ENCODE data around the gene CFAP410.

CFAP410 gene

GRCh38 chr21:44334329-44335030 is 4.7 kb downstream of the CFAP410 start:
- Histone ChIP-seq H3K27ac (no peak overlapping the region), H3K4me3 (no peak overlapping the region)

- H3K27ac ChIP-seq: no peak overlapping the region
- H3K4me3 ChIP-seq: no peak overlapping the region
These were observed 5.5 kb downstream of the CFAP410 start for GRCh38 chr21:44333509-44334328.

GRCh38 chr21:44332965-44333364 is 6.2 kb downstream of the CFAP410 start:
- no peak overlapping the region for H3K4me3 ChIP-seq
- no peak overlapping the region for H3K27ac ChIP-seq

DNA sequence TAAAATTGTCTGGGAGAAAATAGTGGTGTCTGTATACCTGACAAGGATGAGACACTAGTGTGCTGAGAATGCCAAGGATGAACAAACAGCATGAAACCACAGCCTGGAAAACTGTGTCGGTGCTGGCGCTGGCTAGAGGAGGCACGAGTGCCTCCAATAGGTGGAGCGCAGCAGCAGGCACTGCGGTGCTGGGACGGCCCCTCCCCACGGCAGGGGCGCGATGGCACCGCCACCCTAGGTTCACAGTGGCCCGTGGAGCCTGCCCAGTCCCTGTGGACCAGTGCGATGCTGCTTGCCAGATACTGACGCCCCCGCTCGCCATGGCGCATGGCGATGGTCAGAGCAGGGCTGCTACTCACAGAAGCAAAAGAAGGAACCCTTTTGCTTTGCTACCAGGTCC is 6.8 kb downstream of the CFAP410 start:
- no peak overlapping the region for H3K27ac ChIP-seq
- H3K4me3 ChIP-seq: no peak overlapping the region

DNA sequence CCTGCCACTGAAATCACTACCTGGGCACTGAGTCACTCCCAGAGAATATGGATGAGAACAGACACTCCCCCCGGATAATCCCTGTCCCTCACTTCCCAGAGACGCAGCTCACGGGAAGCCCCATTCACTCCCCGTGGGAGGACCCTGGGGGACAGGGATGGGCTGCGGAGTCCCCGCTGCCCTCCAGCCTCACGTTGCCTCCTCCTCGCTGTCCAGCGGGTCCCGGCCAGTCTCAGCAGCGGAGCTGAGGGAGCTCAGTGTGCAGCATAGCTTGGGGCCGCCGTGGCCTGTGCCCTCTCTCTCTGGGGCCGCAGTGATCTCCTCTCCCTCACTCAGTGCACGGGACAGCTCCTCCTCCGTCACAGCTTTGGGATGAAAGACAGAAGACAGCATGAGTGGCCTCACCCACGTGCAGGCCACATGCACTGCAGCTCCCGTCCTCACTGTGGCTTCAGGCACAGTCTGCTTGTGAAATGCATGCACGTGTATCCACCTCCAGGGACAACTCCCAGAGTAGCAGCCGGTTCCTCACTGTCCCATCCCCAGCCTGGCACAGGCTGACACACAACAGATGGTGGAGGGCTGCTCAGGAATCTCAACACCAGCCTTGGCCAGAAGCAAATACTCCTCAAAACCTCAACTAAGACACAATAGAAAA is 7.4 kb downstream of the CFAP410 start:
- no peak overlapping the region for H3K4me3 ChIP-seq
- no peak overlapping the region for H3K27ac ChIP-seq

GRCh38 chr21:44331209-44331608 is 8.0 kb downstream of the CFAP410 start:
- no peak overlapping the region for H3K27ac ChIP-seq
- H3K4me3 ChIP-seq: no peak overlapping the region

- no peak overlapping the region for H3K4me3 ChIP-seq
- no peak overlapping the region for H3K27ac ChIP-seq
These were observed 8.5 kb downstream of the CFAP410 start for GRCh38 chr21:44330698-44331097.

GRCh38 chr21:44329971-44330681 is 9.1 kb downstream of the CFAP410 start:
- H3K27ac ChIP-seq: no peak overlapping the region
- H3K4me3 ChIP-seq: no peak overlapping the region

- Histone ChIP-seq H3K27ac (no peak overlapping the region), H3K4me3 (no peak overlapping the region)
These were observed 9.9 kb downstream of the CFAP410 start for GRCh38 chr21:44329086-44329889.

DNA sequence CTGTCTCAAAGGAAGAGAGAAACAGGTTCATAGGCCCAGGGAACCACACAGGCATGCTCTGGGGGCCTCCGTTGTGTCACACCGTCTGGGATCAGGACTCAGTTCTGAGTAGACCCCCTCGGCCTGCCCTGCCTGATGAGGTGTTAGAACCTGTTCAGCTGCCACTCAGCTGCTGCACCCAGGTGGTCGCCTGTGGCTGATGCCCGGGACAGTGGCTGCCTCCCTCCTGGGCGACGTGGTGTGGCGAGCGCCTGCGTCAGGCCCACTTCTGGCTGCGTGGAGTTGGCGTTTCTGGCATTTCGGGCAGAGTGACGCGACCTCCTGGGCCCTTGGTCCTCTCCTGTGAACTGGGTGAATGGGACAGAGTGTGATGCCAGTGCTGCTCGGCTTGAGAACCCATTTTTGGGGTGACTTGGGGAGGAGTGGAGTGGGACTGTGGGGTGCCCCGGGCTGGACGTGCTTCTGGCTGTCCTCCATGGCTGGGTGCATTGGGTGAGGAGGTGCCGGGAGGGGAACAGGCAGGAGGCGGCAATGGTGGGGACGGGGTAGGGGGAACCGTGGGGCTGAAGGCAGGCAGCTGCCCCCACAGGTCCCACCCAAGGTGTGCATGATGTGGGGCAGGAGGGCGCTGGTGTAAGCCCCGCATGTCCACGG is 10.8 kb downstream of the CFAP410 start:
- Histone ChIP-seq H3K27ac (no peak overlapping the region), H3K4me3 (no peak overlapping the region)

- Histone ChIP-seq H3K27ac (no peak overlapping the region), H3K4me3 (no peak overlapping the region)
These were observed 11.6 kb downstream of the CFAP410 start for GRCh38 chr21:44327603-44327974.

DNA sequence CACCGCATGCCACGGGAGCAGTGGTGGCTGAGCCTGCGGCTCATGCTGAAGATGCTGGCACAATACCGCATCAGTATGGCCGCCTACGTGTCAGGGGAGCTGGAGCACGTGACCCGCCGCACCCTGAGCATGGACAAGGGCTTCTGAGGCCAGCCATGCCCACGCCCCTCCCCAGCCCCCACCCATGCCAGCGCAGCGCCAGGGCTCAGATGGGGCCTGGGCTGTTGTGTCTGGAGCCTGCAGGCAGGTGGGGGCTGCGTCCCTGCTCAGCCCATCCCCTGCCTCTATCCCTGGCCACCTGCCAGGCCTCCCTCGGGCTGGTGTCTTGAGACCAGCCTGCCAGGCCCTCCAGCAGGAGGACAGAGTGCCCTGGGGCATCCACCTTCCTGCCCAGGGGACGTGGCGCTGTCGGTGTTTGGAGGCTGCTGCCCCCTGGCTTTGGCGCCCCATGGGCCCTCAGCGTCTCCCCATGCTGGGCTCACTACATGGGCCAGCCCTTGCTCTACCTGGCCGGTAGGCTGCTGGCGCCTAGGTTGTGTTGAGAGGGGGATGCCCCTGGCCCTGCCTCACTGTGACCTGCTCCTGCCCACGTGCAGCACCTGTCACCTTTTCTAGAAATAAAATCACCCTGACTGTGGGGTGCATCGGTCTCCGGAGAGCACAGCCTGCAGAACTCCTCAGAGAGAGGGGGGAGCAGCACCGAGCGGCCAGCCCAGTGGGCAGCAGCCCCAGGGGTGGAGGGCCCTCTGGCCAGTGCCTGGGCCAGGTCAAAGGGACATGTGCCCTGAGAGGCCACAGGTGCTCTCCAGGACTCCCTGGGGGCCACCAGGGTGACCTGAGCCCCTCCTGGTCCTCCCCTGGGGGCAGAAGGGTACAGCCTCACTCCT is 12.2 kb downstream of the CFAP410 start:
- H3K4me3 ChIP-seq: no peak overlapping the region
- no peak overlapping the region for H3K27ac ChIP-seq

GRCh38 chr21:44326272-44326647 is 12.9 kb downstream of the CFAP410 start:
- H3K27ac ChIP-seq: no peak overlapping the region
- no peak overlapping the region for H3K4me3 ChIP-seq

- Histone ChIP-seq H3K4me3 (no peak overlapping the region), H3K27ac (no peak overlapping the region)
These were observed 13.6 kb downstream of the CFAP410 start for GRCh38 chr21:44325386-44326271.

DNA sequence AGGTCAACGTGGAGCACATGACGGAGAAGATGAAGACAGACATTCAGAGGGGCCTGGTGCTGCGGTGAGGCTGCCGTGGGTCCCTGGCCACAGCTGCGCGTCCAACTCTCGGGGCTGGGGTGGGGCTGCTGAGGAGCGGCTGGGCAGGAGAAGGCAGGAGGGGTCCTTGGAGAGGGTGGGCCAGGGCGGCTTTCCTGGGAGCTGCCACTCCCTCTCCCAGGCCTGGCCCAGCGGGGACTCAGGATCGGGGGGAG is 14.4 kb downstream of the CFAP410 start:
- H3K4me3 ChIP-seq: no peak overlapping the region
- H3K27ac ChIP-seq: no peak overlapping the region

DNA sequence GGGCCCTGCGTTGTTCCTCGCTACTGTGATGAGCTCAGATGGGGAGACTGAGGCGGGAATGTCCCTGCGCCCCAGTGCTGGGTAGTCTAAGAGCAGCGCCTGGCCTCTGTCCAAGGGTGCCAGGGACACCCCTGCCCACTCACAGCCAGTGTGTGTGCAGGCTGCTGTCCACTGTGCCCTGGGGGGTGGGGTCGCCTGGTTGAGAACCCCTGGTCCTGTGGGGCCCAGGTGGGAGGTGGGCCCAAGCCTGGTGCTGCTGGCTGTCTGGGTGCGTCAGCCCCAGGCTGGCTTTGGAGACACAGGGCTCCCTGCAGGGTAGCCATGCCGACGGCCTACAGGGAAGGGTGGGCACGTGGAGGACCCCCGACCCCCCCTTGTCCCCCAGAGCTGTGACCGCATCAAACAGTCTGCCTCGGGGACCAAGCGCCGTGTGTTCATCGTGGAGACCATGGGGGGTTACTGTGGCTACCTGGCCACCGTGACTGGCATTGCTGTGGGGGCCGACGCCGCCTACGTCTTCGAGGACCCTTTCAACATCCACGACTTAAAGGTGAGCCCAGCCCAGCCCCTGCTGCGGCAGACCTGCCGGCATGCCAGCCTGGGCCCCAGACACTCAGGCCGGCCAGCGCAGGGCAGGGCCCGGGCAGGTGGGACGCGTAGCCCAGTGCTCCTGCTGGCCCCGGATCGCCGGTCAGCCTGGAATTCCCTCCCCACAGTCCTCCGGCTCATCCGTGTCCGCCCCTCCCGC is 14.9 kb downstream of the CFAP410 start:
- H3K4me3 ChIP-seq: no peak overlapping the region
- peak overlapping the region in 1 of 21 experiments; percentile 26 for H3K27ac ChIP-seq

DNA sequence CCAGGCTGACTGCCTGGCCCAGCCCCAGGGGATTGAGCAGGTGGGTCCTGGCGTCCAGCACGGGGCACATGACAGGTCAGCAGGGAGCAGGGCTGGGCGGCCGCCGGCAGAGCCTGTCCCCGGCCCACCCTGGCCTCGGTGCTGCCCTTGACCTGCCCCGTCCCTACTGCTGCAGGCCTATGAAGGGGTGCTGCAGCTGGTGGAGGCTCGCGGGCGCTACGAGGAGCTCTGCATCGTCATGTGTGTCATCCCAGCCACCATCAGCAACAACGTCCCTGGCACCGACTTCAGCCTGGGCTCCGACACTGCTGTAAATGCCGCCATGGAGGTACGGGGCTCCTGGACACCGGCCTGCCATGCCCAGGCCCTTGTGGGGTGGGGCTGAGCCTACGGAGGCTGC is 15.6 kb downstream of the CFAP410 start:
- Histone ChIP-seq H3K4me3 (no peak overlapping the region), H3K27ac (no peak overlapping the region)

Measured in skin epidermis (tissue), 12 donors.